GM21360 (cell line): ENCODE results near the gene TNS1.

ENCODE experiments used
- ATAC-seq: cut with Tn5 transposase; IDR thresholded peaks from one replicate; pipeline ENCODE4 v1.9.1; 2021; ENCODE audit warnings: mild to moderate bottlenecking, moderate library complexity; ENCODE audit not compliant: unreplicated experiment

Gene TNS1

GRCh38 chr2:217755027-217755745 lies 247.6 kb downstream of the TNS1 start:
- no peak for ATAC-seq

DNA sequence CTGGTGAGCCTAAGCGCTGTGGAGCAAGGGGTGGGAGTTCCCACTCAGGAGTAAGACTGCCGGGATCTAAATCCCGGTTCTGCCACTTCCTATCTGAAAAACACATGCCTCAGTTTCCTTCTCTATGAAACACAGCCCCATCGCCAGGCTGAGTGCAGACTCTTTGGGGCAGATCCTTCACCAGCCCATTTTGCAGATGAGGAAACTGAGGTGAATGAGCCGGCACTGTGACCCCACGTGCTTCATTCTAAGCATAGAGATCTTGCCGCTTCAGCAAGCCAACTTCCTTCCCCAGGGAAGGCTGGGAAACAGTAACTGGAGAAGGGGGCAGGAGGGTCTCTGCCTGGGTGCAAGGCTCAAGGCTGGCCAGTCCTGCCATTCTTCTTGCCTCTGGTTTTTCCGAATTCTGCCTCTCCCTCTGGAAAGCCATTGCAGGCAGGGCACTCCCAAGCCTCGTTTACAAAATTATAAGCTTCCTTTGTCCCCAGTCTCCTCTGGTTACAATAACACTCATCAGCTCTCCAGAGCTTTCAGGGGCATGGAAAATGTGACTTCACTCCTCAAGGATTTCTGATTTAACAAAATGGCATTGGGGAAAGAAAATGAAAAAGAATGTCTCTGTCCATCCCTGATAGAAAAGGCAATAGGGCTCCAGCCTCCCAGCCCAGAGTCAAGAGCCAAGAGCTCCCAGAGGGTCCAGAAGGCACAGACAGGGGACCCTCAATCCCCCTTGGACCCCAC lies 249.2 kb downstream of the TNS1 start:
- ATAC-seq, result no peak

GRCh38 chr2:217752714-217753459 lies 249.9 kb downstream of the TNS1 start:
- ATAC-seq, result no peak

- no peak for ATAC-seq
Observed at GRCh38 chr2:217751952-217752351, 250.8 kb downstream of the TNS1 start.

GRCh38 chr2:217751192-217751591 lies 251.6 kb downstream of the TNS1 start:
- ATAC-seq, result no peak
